GM12891 (cell line): ENCODE measurements around the gene EIF1AD.

Experiments used
- POLR2A ChIP-seq: IDR thresholded peaks from 2 replicates; pipeline ENCODE4 v1.6.1; 2011; ENCODE audit warnings: low read depth, low read length, control low read depth
- POLR2AphosphoS5 ChIP-seq: IDR thresholded peaks from 2 replicates; pipeline ENCODE4 v1.6.1; 2011; ENCODE audit warnings: low read depth, low read length, control low read depth
- POU2F2 ChIP-seq: IDR thresholded peaks from 2 replicates; pipeline ENCODE4 v1.6.1; 2011; ENCODE audit warnings: low read depth, mild to moderate bottlenecking, control low read depth, low read length, moderate library complexity

- TF ChIP-seq POLR2A: no peak
- TF ChIP-seq POLR2AphosphoS5: no peak
- no peak for TF ChIP-seq POU2F2
Measured at GRCh38 chr11:65978391-65979238, 23.3 kb downstream of the EIF1AD start.
